Natural killer cell (primary cell): ENCODE results near the gene IL11RA. TPM values are rescaled to one million over a fixed set of nuclear protein-coding genes. Genes with fewer than 3 reads are reported as not detected.

ENCODE experiments used
- ATAC-seq, 3 donors: fragments of 150-1000 bp in 2 of 3; fragments of 200-7000 bp in 1 of 3; cut with Tn5 transposase; 1 replicate in 1 of 3; 2 replicates in 2 of 3; pipeline ENCODE4 v1.10.0; 2021; ENCODE audit warnings: mild to moderate bottlenecking in 2 of 3, moderate library complexity in 2 of 3
- DNase-seq, 2 donors: peaks; one replicate each; pipeline versions ENCODE4 v3.0.0 to v3.0.0-alpha.2; 2013 to 2021; ENCODE audit warnings: mixed read lengths in 1 of 2
- H3K27ac ChIP-seq: one replicate; pipeline ENCODE4 v1.5.1; 2013; ENCODE audit warnings: mild to moderate bottlenecking, low read length
- H3K27me3 ChIP-seq: one replicate; pipeline ENCODE4 v1.6.1; 2013; ENCODE audit warnings: low read length; ENCODE audit not compliant: control insufficient read depth, insufficient read depth
- H3K36me3 ChIP-seq: one replicate; pipeline ENCODE4 v1.6.1; 2013; ENCODE audit warnings: low read length; ENCODE audit not compliant: control insufficient read depth, insufficient read depth
- H3K4me1 ChIP-seq: one replicate; pipeline ENCODE4 v1.6.1; 2013; ENCODE audit warnings: low read length; ENCODE audit not compliant: control insufficient read depth, insufficient read depth
- H3K4me3 ChIP-seq: one replicate; pipeline ENCODE4 v1.5.1; 2013; ENCODE audit warnings: low read length
- H3K9me3 ChIP-seq: one replicate; pipeline ENCODE4 v1.6.1; 2013; ENCODE audit warnings: low read length; ENCODE audit not compliant: control insufficient read depth, insufficient read depth
- H3K27ac Mint-ChIP-seq, 2 donors: one replicate each; pipeline ENCODE4 v1.8.0; 2022; ENCODE audit warnings: mild to moderate bottlenecking in 2 of 2, mixed read lengths in 2 of 2, moderate library complexity in 1 of 2
- H3K27me3 Mint-ChIP-seq, 2 donors: one replicate each; pipeline ENCODE4 v1.8.0; 2022; ENCODE audit warnings: low read depth in 2 of 2, mixed read lengths in 2 of 2
- H3K36me3 Mint-ChIP-seq: one replicate; pipeline ENCODE4 v1.8.0; 2022; ENCODE audit warnings: mixed read lengths
- H3K4me1 Mint-ChIP-seq, 2 donors: one replicate each; pipeline ENCODE4 v1.8.0; 2022; ENCODE audit warnings: mixed read lengths in 2 of 2
- H3K4me3 Mint-ChIP-seq: one replicate; pipeline ENCODE4 v1.8.0; 2022; ENCODE audit warnings: mild to moderate bottlenecking, moderate library complexity, mixed read lengths
- H3K9me3 Mint-ChIP-seq, 2 donors: one replicate each; pipeline ENCODE4 v1.8.0; 2022; ENCODE audit warnings: mixed read lengths in 2 of 2
- CTCF ChIP-seq: fragments of 200-600 bp; IDR thresholded peaks from one replicate; pipeline ENCODE4 v1.8.0; 2022; ENCODE audit warnings: antibody characterized with exemption
- WGBS: methylation state at CpG from one replicate; pipeline ENCODE4 v1.1.7; 2013; ENCODE audit warnings: missing lambda C conversion rate; ENCODE audit not compliant: insufficient coverage; 5-methylcytosine and 5-hydroxymethylcytosine counted together
- intact Hi-C: fragments of 100-400 bp; cut with micrococcal nuclease; formaldehyde crosslinking; loops from one replicate; pipeline ENCODE4 v1.14.2; 2022
- total RNA-seq, 4 donors: library from RNA; stranded (reverse); fragments of 120-200 nt in 1 of 4; gene quantifications; one replicate each; pipeline versions ENCODE4 v1.2.3 to v1.2.4, GENCODE V29; 2013 to 2022

IL11RA gene
- total RNA-seq, 3 donors from 2014 or later (not counting 1 experiment from before 2014, with no cell fraction given), result 64.2 to 91.1 (median 66.1) TPM

DNA sequence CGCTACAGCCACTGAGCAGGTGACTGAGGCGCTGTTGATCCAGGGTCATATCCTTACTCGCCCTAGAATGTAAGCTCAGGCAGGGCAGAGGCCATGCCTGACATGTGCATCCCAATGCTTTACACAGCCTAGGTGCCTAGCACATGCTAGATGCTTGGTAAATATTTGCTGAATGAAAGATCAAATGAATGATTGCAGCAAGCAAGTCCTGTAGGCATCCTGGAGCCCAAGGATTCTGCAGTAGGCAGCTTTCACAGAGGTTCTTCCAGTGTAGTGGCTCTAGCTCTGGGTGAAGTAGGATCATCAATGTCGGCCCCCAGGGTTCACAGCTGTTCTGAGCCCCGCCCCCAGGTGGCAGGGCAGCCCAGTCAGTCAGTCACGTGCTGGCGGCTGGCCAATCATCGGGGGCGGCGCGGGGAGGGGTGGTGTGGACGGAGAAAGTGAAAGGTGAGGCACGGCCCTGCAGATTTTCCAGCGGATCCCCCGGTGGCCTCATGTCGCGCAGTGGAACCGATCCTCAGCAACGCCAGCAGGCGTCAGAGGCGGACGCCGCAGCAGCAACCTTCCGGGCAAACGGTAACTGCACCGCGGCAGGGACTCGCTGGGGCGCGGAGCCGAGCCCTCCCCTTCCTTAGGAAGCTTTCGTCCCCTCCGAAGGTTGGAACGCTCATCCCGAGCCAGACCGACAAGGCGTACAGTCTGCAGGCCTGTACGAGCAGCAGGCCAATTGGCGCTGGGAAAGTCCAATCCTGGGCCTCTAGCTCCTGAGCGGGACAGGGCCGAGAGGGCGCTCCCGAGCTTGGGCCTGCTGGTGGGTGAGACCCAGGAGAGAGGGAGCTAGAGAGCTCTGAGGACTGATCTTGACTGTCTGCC is 5.5 kb upstream of the IL11RA start, which contains the start of gene GALT:
GALT (plus strand) TSS at position 465 of the 873 bp plus-strand sequence; CDS start at position 495, 30 bp downstream.
- Mint-ChIP-seq H3K4me1 (peaks cover 22 to 26% of the 10 kb centered on the region in 2 donors), H3K36me3 (no peaks in the 10 kb centered on the region), H3K9me3 (no peaks in the 10 kb centered on the region), H3K27ac (peak within 1 kb of the TSS; percentile 77 to 89), H3K4me3 (peak within 1 kb of the TSS; percentile 89), H3K27me3 (no peaks in the 10 kb centered on the region)
- ATAC-seq, result peak; percentile 93 to 96 (median 94)
- Histone ChIP-seq H3K27me3 (no peaks in the 10 kb centered on the region), H3K4me1 (peaks cover 24% of the 10 kb centered on the region), H3K9me3 (no peaks in the 10 kb centered on the region), H3K4me3 (peak within 1 kb of the TSS; percentile 69), H3K36me3 (peaks cover 25% of the 10 kb centered on the region), H3K27ac (peak within 1 kb of the TSS; percentile 53)
- peak; percentile 46 for TF ChIP-seq CTCF
- intact Hi-C loops, result loop anchor here (1.0 to 5.0 kb wide), 3 partner anchors 9 to 34 kb away; partner anchors contain the start of genes RPP25L and SIGMAR1
- DNase-seq, result peak; percentile 95 to 96
- 6% methylated on average over 43 of the region's 43 CpGs for WGBS

GRCh38 chr9:34647084-34647403 is 4.9 kb upstream of the IL11RA start:
- Histone ChIP-seq H3K9me3 (no peaks in the 10 kb centered on the region), H3K4me3 (peak overlapping the region; percentile 69), H3K4me1 (peaks cover 28% of the 10 kb centered on the region), H3K27me3 (no peaks in the 10 kb centered on the region), H3K36me3 (peaks cover 25% of the 10 kb centered on the region), H3K27ac (peak overlapping the region; percentile 53)
- intact Hi-C loops, result loop anchor here (5.0 kb wide), 1 partner anchor 35 kb away; the partner anchor contains the start of gene RPP25L
- no peak for DNase-seq
- no peaks in the 10 kb centered on the region for H3K9me3 Mint-ChIP-seq
- TF ChIP-seq CTCF, result no peak
- H3K27ac Mint-ChIP-seq, result peak overlapping the region; percentile 77 to 89
- 0% methylated on average over 8 of the region's 8 CpGs for WGBS
- H3K27me3 Mint-ChIP-seq, result no peaks in the 10 kb centered on the region
- H3K4me1 Mint-ChIP-seq, result peaks cover 23 to 32% of the 10 kb centered on the region in 2 donors
- peak overlapping the region; percentile 89 for H3K4me3 Mint-ChIP-seq
- no peak for ATAC-seq
- H3K36me3 Mint-ChIP-seq, result no peaks in the 10 kb centered on the region

GRCh38 chr9:34647651-34648050 is 4.3 kb upstream of the IL11RA start:
- peaks cover 25% of the 10 kb centered on the region for H3K36me3 ChIP-seq
- intact Hi-C loops, result loop anchor here (5.0 kb wide), 1 partner anchor 35 kb away; the partner anchor contains the start of gene RPP25L
- no peak for ATAC-seq
- H3K4me3 ChIP-seq, result peak overlapping the region; percentile 69
- H3K4me1 Mint-ChIP-seq, result peaks cover 30 to 38% of the 10 kb centered on the region in 2 donors
- H3K27ac Mint-ChIP-seq, result peak overlapping the region; percentile 77 to 89
- 71% methylated on average over 10 of the region's 10 CpGs for WGBS
- H3K9me3 Mint-ChIP-seq, result no peaks in the 10 kb centered on the region
- DNase-seq, result peak in 1 of 2 donors; percentile 28
- no peak for TF ChIP-seq CTCF
- no peaks in the 10 kb centered on the region for H3K36me3 Mint-ChIP-seq
- peak overlapping the region; percentile 53 for H3K27ac ChIP-seq
- H3K9me3 ChIP-seq, result no peaks in the 10 kb centered on the region
- H3K4me1 ChIP-seq, result peaks cover 34% of the 10 kb centered on the region
- peak overlapping the region; percentile 89 for H3K4me3 Mint-ChIP-seq
- H3K27me3 ChIP-seq, result no peaks in the 10 kb centered on the region
- H3K27me3 Mint-ChIP-seq, result no peaks in the 10 kb centered on the region
